Measurements from ENCODE around the gene MUC5AC.

MUC5AC gene

DNA sequence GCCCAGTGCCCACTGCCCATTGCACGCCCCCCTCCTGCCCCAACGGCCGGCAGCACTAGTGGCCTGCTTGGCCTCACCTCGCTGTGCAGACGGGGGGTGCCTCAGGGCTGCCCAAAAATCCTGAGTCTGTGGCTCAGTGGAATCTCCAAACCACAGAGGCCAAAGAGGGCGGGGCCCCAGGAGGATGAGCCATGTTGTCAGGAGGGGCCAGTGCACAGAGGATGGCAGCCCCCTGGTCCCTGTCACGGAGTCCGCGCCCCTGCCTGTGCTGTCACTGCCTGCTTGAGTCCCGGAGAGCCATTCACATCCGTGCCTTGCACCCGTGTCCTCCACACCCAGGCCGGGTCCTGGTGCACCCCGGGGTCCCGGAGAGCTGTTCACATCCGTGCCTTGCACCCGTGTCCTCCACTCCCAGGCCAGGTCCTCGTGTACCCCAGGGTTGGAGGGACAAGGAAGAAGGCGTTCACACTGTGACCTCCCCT, 36.4 kb upstream of the MUC5AC start:
- no peak for DNase-seq

DNA sequence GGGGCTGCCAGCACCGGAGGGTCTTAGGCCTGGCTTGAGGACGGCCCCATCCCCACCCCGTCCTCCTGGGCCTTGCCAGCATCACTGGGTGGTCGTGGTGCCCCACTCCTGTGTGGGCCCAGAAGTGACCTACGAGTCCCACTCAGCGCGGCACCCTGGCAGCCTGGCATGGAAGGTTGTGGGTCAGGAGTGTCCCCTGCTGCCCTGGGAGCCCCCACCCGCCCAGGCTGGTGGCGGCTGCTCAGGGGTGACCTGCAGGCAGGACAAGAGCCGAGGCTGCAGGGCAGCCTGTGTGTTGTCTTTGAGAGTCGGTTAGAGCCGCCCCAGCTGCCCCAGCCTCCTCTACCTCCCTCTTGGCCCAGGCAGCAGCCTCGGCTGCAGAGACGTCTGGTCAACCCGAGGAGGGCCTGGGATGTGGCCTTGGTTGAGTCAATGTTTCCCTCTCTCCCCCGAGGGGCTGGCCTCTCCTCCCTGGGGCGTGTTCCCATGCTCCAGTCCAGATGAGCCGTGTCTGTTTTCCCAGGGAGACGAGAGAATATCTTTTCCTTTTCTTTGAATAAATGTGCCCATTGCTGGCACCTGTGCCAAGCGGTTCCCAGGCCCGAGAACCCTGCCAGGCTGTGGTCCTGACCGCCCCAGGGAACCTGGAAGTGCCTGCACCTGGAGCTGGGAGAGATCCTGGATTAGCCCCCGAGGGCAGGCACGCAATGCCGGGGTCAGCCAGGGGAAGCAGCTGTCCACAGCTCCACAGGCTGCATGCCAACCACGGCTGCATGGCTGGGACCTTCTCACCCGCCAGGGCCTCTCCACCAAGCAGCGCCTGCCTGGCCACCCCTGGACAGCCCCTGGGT, 35.7 kb upstream of the MUC5AC start:
- peak; percentile 6 for DNase-seq

DNA sequence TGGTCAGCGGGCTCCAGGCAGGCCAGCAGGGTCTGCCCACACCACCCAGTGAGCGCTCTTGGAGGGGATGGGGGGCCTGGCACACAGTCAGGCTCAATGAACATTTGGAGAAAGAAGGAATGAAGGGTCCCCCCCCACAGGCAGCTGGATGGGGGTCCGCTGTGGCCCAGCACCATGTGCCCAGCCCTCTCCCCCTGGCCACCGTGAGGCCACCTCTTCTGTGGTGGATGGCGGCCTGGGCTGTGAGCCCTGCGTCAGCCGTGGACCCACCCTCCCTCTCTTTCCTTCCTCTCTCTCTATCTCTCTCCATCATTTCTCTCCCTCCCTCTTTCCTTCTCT, 35.1 kb upstream of the MUC5AC start:
- no peak for DNase-seq

DNA sequence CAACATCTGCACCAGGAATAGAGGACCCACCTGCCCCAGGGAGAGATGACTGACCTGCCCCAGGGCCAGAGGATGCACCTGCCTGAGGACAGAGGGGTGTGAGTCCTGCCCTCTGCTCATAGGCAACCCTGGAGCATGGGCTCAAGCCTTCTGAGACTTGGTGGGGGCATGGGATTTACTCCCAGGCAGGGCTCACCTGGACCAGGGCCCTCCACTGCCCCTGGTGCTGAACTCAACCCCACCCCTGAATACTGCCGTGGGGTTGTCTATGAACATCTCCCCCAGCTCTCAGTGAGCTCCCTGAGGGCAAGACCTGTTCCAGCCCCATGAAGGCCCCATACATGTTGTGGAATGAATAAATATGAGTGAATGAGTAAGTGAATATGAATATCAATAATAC, 33.8 kb upstream of the MUC5AC start:
- DNase-seq = no peak

DNA sequence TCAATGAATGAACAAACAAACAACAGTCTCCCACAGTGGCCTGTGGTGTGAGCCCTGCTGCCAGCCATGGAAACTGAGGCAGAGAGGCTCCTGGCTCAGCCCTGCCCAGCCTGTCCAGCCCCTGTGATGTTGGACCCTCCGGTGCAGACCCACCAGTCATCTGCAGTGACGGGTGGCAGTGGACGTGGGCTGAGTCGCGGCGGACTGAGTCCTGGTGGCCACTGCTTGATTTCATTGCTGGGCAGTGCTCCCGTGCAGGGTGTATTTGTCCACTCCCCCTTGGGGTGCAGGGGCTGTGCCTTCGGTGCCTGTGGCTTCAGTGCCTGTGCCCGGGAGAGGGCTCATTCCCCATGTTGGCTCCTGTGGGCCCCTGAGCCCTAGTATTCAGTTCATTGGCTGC, 31.9 kb upstream of the MUC5AC start:
- DNase-seq = peak; percentile 5

DNA sequence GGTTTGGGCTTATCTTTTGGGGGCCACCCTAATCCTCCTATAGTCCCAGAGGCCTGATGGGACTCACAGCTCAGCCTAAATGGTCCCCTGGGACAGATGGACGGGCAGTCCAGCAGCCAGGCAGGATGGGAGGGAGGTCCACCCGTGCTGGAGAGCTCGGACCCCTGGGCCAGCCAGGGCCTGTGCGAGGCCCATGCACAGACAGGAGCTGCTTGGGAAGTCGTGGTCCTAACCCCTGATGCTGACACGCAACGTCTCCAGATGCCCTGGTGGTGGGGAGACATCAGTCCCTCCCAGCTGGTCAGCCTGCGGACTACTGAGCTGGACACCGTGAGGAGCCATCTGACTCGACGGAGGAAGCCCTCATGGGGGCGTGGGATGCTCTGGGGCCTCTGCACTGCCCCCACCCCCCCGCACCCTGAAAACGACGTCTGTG, 31.2 kb upstream of the MUC5AC start:
- no peak for DNase-seq

DNA sequence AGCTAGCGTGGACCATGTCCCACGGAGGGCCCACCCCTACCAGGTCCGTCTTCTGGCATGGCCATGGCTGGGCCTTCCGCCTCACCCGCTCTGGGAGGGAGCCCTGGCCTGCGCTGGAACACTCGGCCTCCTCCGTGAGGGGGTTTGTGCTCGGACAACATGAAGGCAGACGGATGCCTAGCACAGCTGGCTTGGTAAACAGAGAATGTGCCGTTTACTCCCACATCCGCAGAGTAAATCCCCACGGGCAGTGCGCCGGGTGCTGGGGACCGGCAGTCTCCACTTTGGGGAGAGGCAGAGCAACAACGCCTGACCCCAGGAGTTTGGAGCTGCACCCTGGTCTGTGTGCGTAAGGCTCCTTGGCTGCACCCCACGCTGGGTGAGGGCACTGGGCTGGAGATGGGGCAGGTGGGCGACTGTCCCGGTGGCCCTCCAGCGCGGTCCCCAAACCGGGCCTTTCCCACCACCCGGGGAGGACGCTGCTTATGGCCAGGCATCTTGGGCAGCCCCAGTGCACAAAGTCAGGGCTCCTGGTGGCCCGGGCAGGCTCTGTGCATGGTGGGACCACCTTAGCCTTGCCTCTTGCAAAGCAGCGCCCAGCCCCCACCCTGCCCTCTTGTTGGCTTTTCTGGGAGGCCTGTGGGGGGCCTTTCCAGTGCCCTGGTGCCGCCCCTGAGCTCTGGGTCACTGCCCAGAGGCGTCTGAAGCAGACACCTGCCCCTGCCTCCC, 30.7 kb upstream of the MUC5AC start:
- peak; percentile 5 for DNase-seq

DNA sequence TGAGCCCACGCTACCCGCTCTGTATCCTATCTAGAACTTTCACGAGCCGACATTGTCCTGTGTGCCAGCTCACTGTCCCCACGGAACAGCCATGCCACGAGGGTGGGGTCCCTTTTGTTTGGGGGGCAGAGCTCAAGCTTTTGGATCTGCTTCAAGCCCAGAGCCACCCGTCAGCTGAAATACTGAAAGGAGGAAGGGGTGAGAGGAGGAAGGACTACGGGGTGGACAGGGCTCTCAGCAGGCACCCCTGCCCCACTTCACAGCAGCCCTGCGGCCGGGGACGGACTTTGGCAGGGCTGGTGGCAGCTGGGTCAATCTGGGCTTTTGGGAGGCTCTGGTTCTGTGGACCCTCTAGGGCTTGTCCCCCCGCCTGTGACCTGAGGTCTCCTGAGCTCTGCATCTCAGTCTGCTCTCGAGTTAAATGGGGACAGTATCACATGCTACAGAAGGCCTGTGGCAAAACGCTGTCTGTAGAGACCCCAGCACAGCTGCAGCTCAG, 30.0 kb upstream of the MUC5AC start:
- no peak for DNase-seq

DNA sequence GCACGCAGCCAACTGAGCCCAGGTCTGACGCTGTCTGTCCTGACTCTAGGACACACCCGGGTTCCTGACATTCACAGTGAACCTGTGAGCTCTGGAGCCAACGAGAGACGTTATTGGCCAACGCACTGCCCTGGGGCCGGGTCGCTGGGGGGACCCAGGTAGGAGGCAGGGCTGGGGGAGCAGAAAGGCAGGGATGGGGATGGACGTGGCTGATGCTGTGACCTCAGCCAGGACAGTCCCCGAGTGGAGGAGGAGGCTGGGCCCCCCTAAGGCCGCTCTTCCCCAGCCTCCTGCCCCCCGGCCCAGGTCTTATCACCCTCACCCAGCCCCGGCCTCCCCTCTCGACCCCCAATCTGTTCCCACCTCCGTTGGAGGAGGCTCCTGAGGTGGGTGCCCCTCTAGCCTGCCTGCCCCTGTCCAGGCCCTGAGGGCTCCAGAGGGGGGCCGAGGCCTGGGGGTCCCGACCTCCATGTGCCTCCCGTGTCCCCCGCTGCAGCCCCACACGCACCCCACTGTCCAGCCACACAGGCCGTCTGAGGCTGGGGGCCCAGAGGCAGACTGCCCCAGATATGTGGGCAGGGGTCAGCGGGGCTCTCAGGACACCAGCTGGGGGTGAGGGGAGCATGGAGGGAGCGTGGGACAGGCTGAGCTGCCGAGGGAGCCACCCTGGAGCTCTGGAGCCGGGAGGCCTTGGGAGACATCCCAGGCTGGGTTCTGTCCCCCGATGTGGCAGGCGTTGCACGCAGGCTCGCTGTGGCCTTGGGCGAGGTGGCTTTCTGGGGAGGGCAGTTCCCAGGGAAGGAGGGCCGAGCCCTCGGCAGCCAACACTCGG, 29.2 kb upstream of the MUC5AC start:
- DNase-seq = peak; percentile 3

DNA sequence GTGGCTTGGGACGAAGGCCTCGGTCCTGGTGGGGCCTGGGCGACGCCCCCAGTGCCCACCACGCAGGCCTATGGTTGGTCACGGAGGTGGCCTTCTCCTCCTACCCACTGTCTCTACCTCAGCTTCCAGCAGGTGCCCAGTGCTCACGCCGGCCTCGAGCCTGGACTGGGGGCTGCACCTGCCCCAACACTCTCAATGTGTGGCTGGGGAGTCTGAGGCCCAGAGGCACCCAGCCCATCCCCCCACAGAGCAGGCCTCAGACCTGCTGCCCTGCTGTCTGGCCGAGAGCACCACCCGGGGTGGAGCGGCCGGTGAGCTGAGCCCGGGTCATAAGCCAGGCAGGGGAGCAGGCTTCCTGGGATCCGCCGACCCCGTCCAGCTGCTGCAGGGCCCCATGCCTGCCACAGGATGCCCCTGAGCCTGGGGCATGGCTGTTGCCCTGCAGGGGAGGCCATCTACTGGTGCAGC, 28.6 kb upstream of the MUC5AC start:
- DNase-seq = no peak

DNA sequence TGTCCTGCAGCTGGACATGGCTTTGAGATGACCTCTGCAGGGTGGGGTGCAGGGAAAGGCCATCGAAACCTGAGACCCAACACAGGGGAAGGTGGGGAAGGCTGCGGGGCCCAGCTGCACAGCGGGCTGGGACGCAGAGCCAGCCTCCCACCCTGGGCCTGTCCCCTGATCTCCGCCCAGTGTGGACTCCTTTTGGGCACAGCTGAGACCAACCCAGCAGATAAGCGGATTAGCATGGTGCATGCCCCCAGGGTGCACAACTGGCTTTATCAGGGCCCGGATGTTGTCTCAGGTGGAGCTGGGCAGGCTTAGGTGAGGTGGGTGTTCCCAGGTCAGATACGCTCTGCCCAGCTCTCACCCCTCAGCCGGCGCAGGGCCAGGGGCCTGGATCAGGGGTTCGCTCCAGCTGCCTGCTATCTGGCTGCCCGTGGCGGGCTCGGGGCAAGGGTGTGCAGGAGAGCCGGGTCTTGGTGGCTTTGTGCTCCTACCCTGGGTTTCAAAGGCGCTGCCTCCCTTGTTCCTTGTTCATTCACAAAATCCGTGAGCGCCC, 28.1 kb upstream of the MUC5AC start:
- no peak for DNase-seq

DNA sequence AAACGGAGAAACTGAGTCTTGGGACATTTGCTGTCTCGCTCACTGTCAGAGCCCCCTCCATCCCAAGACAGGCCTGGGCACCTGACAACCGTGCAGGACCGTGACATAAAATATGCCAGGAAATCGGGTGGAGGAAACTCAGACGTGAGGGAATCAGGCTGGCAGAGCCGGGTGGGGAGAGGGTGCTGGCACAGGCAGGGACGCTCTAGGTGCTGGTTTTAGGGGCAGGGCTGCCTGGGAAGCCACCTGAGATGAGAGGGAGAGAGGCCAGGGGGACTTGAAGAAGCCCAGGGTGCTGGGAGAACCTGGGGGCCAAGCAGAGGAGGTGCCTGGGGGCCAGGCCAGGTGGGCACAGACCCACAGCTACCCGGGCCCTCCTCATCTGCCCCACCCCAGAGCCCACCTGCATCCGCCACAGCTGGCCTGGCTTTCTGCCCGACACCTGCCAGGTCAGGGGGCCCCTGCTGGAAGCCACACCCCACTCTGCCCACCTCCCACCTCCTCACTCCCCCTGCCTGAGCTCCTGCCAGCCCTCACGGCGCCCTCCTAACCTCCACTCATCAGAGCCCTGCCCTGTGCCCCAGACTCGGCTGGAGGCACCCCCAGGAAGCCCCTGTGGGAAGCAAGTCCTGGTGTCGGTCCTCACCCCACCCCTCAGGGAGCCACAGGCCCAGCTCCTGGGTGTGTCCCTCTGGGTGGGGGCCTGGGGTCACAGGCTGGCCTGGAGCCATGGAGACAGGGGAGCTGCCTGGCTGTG, 27.3 kb upstream of the MUC5AC start:
- DNase-seq = no peak

DNA sequence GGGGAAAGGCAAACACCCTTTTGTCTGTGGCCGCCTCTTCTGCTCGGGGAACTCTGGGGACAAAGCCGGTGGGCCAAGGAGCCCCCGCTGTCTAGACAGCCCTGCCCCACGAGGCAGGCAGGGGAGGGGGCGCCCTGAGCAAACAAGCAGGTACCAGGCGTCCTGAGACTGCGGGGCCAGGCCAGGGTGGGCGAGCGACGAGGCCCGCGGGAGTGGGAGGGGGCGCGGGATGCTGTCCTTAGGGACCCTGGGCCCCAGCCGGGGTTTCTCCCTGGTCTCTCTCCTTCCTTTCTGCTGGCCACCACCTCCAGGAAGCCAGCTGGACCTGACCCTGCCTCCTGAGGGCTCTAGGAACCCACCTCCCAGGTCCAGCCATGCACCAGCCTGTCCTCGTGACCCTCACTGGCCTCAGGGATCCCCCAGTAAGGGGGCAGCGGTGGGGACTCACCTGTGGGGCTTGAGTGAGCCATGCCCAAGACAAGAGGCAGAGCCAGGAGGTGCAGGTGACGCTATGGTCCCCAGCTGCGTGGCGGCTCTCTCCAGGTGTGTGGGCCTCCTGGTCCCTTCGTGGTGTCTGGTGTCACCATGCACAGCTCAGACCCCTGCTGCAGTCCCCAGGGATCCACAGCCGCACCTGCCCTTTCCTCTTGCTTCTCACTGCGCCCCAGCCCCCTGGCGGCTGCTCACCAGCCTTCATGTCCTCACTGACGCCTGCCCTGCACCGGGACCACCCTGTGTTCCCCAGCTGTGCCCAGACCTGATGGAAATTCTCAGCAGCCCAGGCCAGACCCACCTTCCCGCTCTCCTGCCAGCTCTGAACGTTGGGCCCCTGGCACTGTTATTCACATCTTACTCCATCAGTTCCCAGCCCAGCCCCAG, 26.5 kb upstream of the MUC5AC start:
- peak; percentile 4 for DNase-seq

DNA sequence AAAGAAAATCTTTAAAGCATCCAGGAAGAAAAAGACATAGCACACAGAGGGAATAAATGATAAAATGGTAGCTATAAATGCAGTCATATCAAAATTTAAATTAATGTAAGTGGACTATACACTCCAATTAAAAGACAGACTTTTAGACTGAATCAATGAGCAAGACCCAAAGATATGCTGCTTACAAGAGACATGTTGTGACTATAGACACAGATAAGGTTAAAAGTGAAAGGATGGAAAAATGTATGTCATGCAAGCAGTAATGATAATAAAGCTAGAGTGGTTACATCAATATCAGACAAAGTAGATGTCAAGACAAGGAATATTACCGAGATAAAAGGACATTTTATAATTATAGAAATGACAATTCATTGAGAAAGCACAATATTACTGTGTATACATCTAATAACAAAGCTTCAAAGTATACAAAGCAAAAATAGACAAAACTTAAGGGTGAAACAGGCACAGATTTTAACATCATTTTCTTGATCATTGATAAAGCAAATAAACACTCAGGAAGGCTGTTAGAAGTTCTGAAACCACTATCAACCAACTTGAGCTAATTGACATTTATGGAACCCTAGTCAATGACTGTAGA, 22.8 kb upstream of the MUC5AC start:
- DNase-seq = no peak

DNA sequence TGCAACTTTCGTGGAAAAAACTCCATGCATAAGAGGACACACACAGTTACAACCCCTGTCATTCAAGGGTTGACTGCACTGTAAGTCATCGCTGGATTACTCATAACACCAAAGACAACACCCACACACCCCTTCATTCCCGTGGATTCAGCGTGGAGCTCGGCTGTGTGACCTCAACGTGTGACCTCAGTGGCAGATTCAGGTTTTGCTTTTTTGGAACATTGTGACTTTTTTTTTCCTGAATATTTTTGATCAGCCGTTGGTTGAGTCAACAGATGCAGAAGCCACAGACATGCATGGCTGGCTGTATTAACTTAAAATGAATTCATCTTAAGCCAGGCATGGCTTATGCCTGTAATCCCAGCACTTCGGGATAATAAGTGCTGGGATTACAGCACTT, 19.7 kb upstream of the MUC5AC start:
- DNase-seq = peak; percentile 6

DNA sequence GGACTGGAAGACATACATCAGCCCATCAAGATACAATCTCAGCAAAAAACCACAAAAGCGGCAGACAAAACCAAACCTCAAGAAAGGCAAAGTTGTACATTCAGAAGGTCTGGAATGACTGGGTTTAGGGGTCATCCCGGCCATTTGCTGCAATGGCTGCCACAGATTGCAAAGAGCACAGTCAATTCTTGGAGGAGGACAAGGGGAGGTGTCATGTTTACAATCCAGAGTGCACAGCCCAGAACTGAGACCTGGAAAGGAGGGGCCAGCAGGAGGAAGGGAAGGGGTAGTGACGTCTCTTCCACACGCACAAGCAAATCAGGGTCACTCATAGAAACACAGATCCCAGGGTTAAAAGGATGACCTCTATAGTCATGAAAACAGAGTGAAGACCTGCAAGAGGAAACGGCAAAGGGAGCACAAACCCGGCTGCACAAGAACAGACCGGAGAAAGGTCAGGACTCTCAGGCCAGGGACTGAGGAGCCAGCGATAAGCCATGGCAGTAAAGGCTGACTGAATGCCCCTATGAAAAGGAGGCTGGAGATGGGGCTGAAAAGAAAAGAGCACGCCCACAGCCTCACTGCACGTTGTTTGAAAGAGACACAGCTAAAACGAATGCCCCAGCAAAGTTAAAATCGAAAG, 18.2 kb upstream of the MUC5AC start:
- no peak for DNase-seq

DNA sequence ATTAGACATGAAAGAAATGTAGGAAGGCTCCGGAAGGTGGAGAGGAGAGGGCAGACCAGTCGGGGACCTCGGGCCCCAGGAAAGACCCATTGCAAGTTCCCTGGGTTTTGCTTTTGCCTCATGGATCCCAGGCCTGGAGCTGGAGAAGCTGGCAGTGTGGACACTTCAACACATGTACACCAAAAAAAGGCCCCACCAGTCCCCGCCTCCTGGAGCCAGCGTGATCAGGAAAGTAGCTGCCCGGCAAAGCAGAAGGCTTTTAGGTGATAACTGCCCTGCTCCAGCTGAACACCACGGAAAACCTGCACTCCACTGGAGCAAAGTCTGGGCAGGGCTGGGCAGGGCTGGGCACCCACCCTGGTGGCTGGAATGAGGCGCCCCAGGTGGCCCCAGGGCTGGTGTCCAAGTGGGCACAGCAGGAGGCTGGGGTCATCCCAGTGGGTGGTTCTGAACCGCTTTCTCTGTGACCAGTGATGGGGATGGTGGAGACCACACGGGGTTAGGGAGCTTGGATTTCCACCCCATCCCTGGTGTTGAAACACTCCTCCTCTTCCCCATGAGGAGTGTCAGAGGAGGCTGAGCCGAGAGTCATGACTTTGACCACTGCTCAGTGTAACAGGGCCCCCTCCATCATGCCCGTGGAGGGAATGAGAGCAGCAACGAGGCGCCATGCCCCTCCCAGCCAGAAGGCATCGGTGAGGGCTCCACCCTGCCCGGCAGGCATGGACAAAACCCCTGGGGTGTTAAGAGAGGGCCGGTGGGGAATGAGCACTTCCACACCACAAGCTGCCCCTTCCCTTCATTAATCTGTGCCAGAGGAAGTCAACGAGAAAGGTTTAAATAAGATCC, 16.9 kb upstream of the MUC5AC start:
- DNase-seq = peak; percentile 6

DNA sequence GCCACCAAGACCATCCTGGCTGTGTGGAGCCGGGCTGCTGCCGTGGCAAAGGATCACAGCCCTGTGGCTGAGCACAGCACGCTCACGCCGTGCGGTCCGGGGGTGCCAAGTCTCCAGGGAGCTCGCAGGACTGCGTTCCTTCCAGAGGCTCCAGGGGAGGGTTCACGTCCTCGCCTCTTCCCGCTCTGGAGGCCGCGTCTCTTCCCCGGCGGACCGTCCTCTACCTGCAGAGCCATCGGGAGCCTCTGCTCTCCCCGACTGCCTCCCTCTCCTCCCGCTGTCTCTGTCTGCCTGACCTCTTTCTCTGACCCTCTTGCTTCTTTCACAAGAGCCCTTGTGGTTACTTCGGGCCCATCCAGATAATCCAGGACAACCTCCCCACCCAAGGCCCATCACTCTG, 11.4 kb upstream of the MUC5AC start:
- DNase-seq = peak; percentile 4

DNA sequence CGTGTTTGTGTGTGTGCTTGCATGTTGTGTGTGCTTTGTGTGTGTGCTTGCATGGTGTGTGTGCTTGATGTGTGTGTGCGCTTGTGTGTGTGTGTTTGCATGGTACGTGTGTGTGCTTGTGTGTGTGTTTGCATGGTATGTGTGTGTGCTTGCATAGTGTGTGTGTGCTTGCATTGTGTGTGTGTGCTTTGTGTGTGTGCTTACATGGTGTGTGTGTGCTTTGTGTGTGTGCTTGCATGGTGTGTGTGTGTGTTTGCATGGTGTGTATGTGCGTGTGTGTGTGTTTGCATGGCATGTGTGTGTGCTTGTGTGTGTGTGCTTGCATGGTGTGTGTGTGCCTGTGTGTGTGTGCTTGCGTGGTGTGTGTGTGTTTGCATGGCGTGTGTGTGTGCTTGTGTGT, 10.0 kb upstream of the MUC5AC start:
- no peak for DNase-seq

All from activated CD4-positive, alpha-beta T cell treated with anti-CD3 and anti-CD28 coated beads for 1 hour (primary cell).